Panc1 (cell line): ENCODE measurements around the gene CLDN15. TPM values are rescaled to one million over a fixed set of nuclear protein-coding genes. Genes with fewer than 3 reads are reported as not detected.
"Not testable (repeated sequence)": the region's sequence is repeated elsewhere in the genome, so short reads cannot be mapped to it uniquely, and the experiment has no call there.

Experiments used
- ATAC-seq: fragments of 200-7000 bp; cut with Tn5 transposase; 2 replicates; pipeline ENCODE4 v1.9.1; 2020; ENCODE audit warnings: mild to moderate bottlenecking, moderate library complexity
- BruUV-seq: library from RNA; stranded (reverse); fragments of 400-500 nt; replicated peaks from 2 replicates; lab custom pipeline; 2021; lab: Mats Ljungman, UMichigan
- CTCF ChIA-PET: fragments of 300-600 bp; sonication (Branson Sonifier 250); formaldehyde crosslinking; loops from one replicate; lab custom pipeline; 2022; ENCODE audit warnings: antibody characterized with exemption; lab: Charles Lee
- POLR2A ChIA-PET: fragments of 300-600 bp; sonication (Branson Sonifier 250); formaldehyde crosslinking; loops from one replicate; lab custom pipeline; 2022; ENCODE audit warnings: antibody characterized with exemption; lab: Charles Lee
- DNase-seq: peaks from one replicate; pipeline ENCODE4 v3.0.0-alpha.2; 2010; ENCODE audit warnings: low read depth, low spot score
- H3K27ac ChIP-seq: 2 replicates; pipeline ENCODE4 v1.5.1; 2011; ENCODE audit warnings: mild to moderate bottlenecking, low read length, inconsistent platforms
- H3K27me3 ChIP-seq: fragments of 200-500 bp; sonication (Bioruptor generic); 2 replicates; pipeline ENCODE4 v1.6.0; 2014; ENCODE audit warnings: low read length, inconsistent platforms; ENCODE audit not compliant: control insufficient read depth, insufficient read depth
- H3K36me3 ChIP-seq: fragments of 200-500 bp; sonication (Bioruptor generic); 2 replicates; pipeline ENCODE4 v1.5.1; 2014; ENCODE audit warnings: inconsistent platforms, mild to moderate bottlenecking, low read length, moderate library complexity; ENCODE audit not compliant: control insufficient read depth, insufficient read depth
- H3K4me1 ChIP-seq: 2 replicates; pipeline ENCODE4 v1.5.1; 2011; ENCODE audit warnings: inconsistent platforms, mild to moderate bottlenecking, low read length, moderate library complexity; ENCODE audit not compliant: control insufficient read depth, insufficient read depth
- H3K4me3 ChIP-seq, 2 experiments: 2 replicates each; pipeline ENCODE4 v1.5.1; 2011 to 2012; ENCODE audit warnings: low read depth in 2 of 2, low read length in 2 of 2, mild to moderate bottlenecking in 2 of 2, inconsistent platforms in 1 of 2, moderate library complexity in 1 of 2
- H3K9me3 ChIP-seq: fragments of 200-500 bp; sonication (Bioruptor generic); 2 replicates; pipeline ENCODE4 v1.5.1; 2014; ENCODE audit warnings: low read depth, mild to moderate bottlenecking, inconsistent platforms, low read length, moderate library complexity; ENCODE audit not compliant: control insufficient read depth, insufficient read depth
- POLR2AphosphoS5 ChIP-seq: IDR thresholded peaks from 2 replicates; pipeline ENCODE4 v1.6.1; 2012; ENCODE audit warnings: mild to moderate bottlenecking, low read depth, low read length, moderate library complexity
- SIN3A ChIP-seq: IDR thresholded peaks from 2 replicates; pipeline ENCODE4 v1.6.1; 2012; ENCODE audit warnings: low read depth, mild to moderate bottlenecking, low read length, moderate library complexity, borderline replicate concordance; ENCODE audit not compliant: insufficient read depth
- TCF7L2 ChIP-seq: IDR thresholded peaks from 2 replicates; pipeline ENCODE4 v1.6.1; 2011; ENCODE audit warnings: mild to moderate bottlenecking, low read depth, low read length, inconsistent platforms
- in situ Hi-C: cut with HindIII; loops from 2 replicates; pipeline ENCODE4 v1.10.0; 2016; ENCODE audit warnings: low sequenced_read_pairs, low pct_unique_long_range_greater_than_20kb
- intact Hi-C: fragments of 100-400 bp; cut with micrococcal nuclease; formaldehyde crosslinking; loops from one replicate; pipeline ENCODE4 v1.10.0; 2022; ENCODE audit not compliant: unreplicated experiment
- total RNA-seq: library from RNA; stranded (reverse); gene quantifications from one replicate; pipeline ENCODE4 v1.2.1, GENCODE V29; 2021; ENCODE audit not compliant: unreplicated experiment
- TF ChIP-seq, protein P1 (sequence below), 2 experiments: IDR thresholded peaks; 2 replicates each; pipeline ENCODE4 v1.6.1; 2011 to 2012; ENCODE audit warnings: low read depth in 2 of 2, control low read depth in 1 of 2, low read length in 1 of 2, mild to moderate bottlenecking in 1 of 2, moderate library complexity in 1 of 2; ENCODE audit not compliant: insufficient read depth in 1 of 2
- TF ChIP-seq, protein P2 (sequence below): fragments of 450-650 bp; IDR thresholded peaks from 2 replicates; pipeline ENCODE4 v1.5.1; 2017; ENCODE audit warnings: mild to moderate bottlenecking

The CLDN15 gene
- total RNA-seq, 1 experiment from 2014 or later: 8.0 TPM

DNA sequence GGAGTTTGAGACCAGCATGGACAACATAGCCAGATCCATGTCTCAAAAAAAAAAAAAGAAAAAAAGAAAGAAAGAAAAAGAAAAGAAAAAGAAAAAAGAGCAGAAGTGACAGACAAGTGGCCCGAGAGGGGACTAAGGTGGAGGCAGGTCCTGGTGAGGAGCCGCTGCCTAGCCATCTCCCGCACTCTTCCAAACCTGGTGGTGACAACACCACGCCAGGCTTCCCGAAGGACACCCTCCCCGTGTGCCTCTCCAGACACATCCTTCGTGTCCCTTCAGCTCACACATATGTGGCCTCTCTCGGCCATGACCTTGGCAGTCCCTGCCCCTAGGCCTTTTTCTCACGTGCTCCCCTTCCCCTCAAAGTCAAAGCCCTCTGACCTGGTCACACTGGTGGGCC lies 47.6 kb upstream of the CLDN15 start:
- H3K27ac ChIP-seq: no peak overlapping the region
- no peaks in the 10 kb centered on the region for H3K36me3 ChIP-seq
- in situ Hi-C loops (no loop called here), intact Hi-C loops (no loop called here)
- ChIA-PET POLR2A (no interaction called here), CTCF (interaction anchor here (0.7 kb wide), 1 partner anchor 223 kb away, joined by 5 read pairs; no protein-coding TSS in a partner anchor)
- no peak for TF ChIP-seq TCF7L2
- TF ChIP-seq POLR2AphosphoS5: no peak
- TF ChIP-seq, protein P1, sequence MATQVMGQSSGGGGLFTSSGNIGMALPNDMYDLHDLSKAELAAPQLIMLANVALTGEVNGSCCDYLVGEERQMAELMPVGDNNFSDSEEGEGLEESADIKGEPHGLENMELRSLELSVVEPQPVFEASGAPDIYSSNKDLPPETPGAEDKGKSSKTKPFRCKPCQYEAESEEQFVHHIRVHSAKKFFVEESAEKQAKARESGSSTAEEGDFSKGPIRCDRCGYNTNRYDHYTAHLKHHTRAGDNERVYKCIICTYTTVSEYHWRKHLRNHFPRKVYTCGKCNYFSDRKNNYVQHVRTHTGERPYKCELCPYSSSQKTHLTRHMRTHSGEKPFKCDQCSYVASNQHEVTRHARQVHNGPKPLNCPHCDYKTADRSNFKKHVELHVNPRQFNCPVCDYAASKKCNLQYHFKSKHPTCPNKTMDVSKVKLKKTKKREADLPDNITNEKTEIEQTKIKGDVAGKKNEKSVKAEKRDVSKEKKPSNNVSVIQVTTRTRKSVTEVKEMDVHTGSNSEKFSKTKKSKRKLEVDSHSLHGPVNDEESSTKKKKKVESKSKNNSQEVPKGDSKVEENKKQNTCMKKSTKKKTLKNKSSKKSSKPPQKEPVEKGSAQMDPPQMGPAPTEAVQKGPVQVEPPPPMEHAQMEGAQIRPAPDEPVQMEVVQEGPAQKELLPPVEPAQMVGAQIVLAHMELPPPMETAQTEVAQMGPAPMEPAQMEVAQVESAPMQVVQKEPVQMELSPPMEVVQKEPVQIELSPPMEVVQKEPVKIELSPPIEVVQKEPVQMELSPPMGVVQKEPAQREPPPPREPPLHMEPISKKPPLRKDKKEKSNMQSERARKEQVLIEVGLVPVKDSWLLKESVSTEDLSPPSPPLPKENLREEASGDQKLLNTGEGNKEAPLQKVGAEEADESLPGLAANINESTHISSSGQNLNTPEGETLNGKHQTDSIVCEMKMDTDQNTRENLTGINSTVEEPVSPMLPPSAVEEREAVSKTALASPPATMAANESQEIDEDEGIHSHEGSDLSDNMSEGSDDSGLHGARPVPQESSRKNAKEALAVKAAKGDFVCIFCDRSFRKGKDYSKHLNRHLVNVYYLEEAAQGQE (IDR thresholded peaks at IDR 0.05; ENCODE audit: insufficient read depth in 1 of 2, low read depth in 2 of 2, low read length in 1 of 2): no peak
- TF ChIP-seq, protein P2, sequence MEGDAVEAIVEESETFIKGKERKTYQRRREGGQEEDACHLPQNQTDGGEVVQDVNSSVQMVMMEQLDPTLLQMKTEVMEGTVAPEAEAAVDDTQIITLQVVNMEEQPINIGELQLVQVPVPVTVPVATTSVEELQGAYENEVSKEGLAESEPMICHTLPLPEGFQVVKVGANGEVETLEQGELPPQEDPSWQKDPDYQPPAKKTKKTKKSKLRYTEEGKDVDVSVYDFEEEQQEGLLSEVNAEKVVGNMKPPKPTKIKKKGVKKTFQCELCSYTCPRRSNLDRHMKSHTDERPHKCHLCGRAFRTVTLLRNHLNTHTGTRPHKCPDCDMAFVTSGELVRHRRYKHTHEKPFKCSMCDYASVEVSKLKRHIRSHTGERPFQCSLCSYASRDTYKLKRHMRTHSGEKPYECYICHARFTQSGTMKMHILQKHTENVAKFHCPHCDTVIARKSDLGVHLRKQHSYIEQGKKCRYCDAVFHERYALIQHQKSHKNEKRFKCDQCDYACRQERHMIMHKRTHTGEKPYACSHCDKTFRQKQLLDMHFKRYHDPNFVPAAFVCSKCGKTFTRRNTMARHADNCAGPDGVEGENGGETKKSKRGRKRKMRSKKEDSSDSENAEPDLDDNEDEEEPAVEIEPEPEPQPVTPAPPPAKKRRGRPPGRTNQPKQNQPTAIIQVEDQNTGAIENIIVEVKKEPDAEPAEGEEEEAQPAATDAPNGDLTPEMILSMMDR: no peak
- no peak for TF ChIP-seq SIN3A
- no peak overlapping the region for H3K4me3 ChIP-seq
- 0 out of 2 replicates have a peak, but pooled peaks cover 5% of the 10 kb centered on the region for H3K4me1 ChIP-seq
- H3K9me3 ChIP-seq: no peaks in the 10 kb centered on the region
- DNase-seq (no peak), ATAC-seq (no peak)
- no peaks in the 10 kb centered on the region; the same call in 1 of the 2 replicates for H3K27me3 ChIP-seq
- no TSS peak for BruUV-seq

DNA sequence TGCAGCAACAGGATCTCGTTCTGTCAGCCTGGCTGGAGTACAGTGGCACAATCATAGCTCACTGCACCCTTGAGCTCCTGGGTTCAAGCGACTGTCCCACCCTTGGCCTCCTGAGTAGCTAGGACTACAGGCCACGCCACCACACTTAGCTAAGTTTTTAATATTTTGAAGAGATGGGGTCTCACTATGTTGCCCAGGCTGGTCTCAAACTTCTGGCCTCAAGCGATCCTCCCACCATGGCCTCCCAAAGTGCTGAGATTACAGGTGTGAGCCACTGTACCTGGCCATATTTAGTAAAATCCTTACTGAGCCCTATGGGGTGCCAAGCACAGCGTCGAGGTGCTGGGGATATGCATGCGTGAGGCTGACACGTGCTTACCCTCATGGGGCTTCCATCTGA lies 43.3 kb upstream of the CLDN15 start:
- H3K27me3 ChIP-seq, H3K36me3 ChIP-seq, H3K27ac ChIP-seq, in situ Hi-C loops, DNase-seq, H3K9me3 ChIP-seq, H3K4me1 ChIP-seq, BruUV-seq, POLR2A ChIA-PET, ATAC-seq, H3K4me3 ChIP-seq: not testable (repeated sequence)
- intact Hi-C loops: loop anchor here (5.0 kb wide), 1 partner anchor 389 kb away; no protein-coding TSS in a partner anchor
- CTCF ChIA-PET: interaction anchor here (0.6 kb wide), 2 partner anchors 34 to 137 kb away, joined by 4 to 6 read pairs; no protein-coding TSS in a partner anchor

DNA sequence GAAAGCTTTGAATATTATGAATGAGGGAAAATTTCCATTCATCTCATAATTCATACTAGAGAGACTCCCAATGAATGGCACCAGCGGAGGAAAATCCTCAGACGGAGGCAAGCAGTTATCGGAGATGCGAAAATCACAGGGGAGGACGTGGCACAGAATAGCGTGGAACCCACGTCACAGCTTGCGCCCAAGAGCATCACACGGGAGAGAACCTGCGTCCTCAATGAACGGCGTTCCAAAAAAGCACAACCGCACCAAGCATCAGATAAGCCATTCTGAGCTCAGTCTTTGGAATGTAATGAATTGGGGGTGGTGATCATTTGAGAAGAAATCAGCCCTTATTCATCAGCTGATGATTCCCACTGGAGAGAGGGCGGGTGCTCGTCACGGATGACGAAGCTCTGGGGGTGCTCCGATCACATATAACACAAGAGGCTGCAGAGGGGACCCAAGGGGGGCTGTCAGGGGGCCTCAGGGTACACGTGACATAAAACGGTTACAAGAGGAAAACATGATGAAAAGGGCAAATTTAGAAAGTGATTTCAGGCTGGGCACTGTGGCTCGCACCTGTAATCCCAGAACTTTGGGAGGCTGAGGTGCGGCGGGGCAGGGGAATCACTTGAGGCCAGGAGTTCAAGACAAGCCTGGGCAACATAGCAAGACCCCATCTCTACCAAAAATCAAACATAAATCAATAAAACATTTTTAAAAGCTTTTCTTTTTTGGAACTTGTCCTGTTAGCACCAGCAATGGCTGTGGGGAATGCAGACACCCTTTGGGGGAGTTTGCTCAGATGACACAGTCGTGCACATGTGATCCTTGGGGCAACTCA lies 41.1 kb upstream of the CLDN15 start:
- intact Hi-C loops: no loop called here
- H3K36me3 ChIP-seq: no peaks in the 10 kb centered on the region
- CTCF ChIA-PET: interaction anchor here (0.9 kb wide), 1 partner anchor 26 kb away, joined by 3 read pairs; no protein-coding TSS in a partner anchor
- in situ Hi-C loops: no loop called here
- no peak overlapping the region for H3K4me3 ChIP-seq
- DNase-seq (no peak), ATAC-seq (no peak)
- POLR2A ChIA-PET: interaction anchor here (0.6 kb wide), 1 partner anchor 20 kb away, joined by 3 read pairs; no protein-coding TSS in a partner anchor
- 0 out of 2 replicates have a peak, but pooled peaks cover 5% of the 10 kb centered on the region for H3K4me1 ChIP-seq
- no peaks in the 10 kb centered on the region for H3K27me3 ChIP-seq
- no peak overlapping the region for H3K27ac ChIP-seq
- no TSS peak for BruUV-seq
- TF ChIP-seq POLR2AphosphoS5: no peak
- no peak for TF ChIP-seq TCF7L2
- TF ChIP-seq, protein P1 (IDR thresholded peaks at IDR 0.05; ENCODE audit: insufficient read depth in 1 of 2, low read depth in 2 of 2, low read length in 1 of 2): no peak
- TF ChIP-seq SIN3A: no peak
- TF ChIP-seq, protein P2: no peak
- H3K9me3 ChIP-seq: no peaks in the 10 kb centered on the region
